ENCODE data around the gene CAPNS1.
"Not testable (repeated sequence)": the region's sequence is repeated elsewhere in the genome, so short reads cannot be mapped to it uniquely, and the experiment has no call there.

Gene CAPNS1

DNA sequence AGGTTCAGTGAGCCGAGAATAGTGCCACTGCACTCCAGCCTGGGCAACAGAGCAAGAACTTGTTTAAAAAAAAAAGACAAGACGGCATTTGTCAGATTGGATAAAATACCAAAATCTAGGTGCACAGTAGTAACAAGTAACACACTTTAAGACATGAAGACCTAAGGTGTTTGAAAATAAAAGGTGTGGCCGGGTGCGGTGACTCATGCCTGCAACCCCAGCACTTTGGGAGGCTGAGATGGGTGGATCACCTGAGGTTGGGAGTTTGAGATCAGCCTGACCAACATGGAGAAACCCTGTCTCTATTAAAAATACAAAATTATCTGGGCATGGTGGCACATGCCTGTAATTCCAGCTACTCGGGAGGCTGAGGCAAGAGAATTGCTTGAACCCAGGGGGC is 46.9 kb downstream of the CAPNS1 start:
- not testable (repeated sequence) for H3K4me3 ChIP-seq (ENCODE audit: low read depth, low read length); H3K36me3 ChIP-seq (ENCODE audit: control insufficient read depth, insufficient read depth, low read length); H3K9ac ChIP-seq (ENCODE audit: low read length); H3K27me3 ChIP-seq (ENCODE audit: control insufficient read depth, insufficient read depth, low read length); H3K9me3 ChIP-seq (ENCODE audit: control insufficient read depth, insufficient read depth, low read depth, low read length)
- H3K4me1 ChIP-seq (ENCODE audit: control insufficient read depth, insufficient read depth, low read length): peaks cover 15% of the 10 kb centered on the region
- H3K27ac ChIP-seq (ENCODE audit: low read depth, low read length): peak overlapping the region; percentile 34; the same call in 1 of the 2 replicates

DNA sequence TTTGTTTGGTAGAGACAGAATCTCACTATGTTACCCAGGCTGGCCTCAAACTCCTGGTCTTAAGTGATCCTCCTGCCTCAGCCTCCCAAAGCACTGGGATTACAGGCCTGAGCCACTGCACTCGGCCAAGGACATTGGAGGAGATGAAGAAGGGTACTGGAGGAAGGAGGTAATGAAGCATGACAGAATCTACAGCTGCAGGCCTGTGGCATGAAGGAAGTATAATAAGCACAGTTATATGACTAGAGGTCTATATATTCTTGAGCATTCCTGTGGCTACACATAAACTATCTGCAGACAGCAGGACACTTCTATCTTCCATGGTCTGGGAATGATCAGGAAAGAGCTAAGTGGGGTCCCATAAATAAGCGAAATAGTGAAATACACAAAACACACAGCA is 56.4 kb downstream of the CAPNS1 start:
- H3K36me3 ChIP-seq (ENCODE audit: control insufficient read depth, insufficient read depth, low read length): peaks cover 9% of the 10 kb centered on the region; the same call in 1 of the 2 replicates
- no peaks in the 10 kb centered on the region for H3K27me3 ChIP-seq (ENCODE audit: control insufficient read depth, insufficient read depth, low read length)
- H3K9ac ChIP-seq (ENCODE audit: low read length): no peak overlapping the region
- no peaks in the 10 kb centered on the region for H3K9me3 ChIP-seq (ENCODE audit: control insufficient read depth, insufficient read depth, low read depth, low read length)
- H3K4me3 ChIP-seq (ENCODE audit: low read depth, low read length): no peak overlapping the region
- H3K27ac ChIP-seq (ENCODE audit: low read depth, low read length): no peak overlapping the region
- H3K4me1 ChIP-seq (ENCODE audit: control insufficient read depth, insufficient read depth, low read length): no peaks in the 10 kb centered on the region

DNA sequence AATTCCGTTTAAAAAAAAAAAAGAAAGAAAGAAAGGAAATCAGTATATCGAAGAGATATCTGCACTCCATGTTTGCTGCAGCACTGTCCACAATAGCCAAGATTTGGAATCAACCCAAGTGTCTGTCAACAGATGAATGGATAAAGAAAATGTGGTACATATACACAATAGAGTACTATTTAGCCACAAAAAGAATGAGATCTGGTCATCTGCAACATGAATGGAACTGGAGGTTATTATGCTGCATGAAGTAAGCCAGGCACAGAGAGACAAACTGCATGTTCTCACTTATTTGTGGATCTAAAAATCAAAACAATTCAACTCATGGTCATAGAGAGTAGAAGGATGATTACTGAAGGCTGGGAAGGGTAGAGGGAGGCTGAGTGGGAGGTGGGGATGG is 58.3 kb downstream of the CAPNS1 start:
- Histone ChIP-seq H3K27ac (ENCODE audit: low read depth, low read length) (no peak overlapping the region), H3K9me3 (ENCODE audit: control insufficient read depth, insufficient read depth, low read depth, low read length) (no peaks in the 10 kb centered on the region), H3K9ac (ENCODE audit: low read length) (no peak overlapping the region), H3K36me3 (ENCODE audit: control insufficient read depth, insufficient read depth, low read length) (peaks cover 9% of the 10 kb centered on the region; the same call in 1 of the 2 replicates), H3K4me3 (ENCODE audit: low read depth, low read length) (no peak overlapping the region), H3K27me3 (ENCODE audit: control insufficient read depth, insufficient read depth, low read length) (no peaks in the 10 kb centered on the region), H3K4me1 (ENCODE audit: control insufficient read depth, insufficient read depth, low read length) (no peaks in the 10 kb centered on the region)

All from HUES6 (cell line).